GM23338 (cell line): ENCODE measurements around the gene AKAP13. TPM values are rescaled to one million over a fixed set of nuclear protein-coding genes. Genes with fewer than 3 reads are reported as not detected.
A peak's percentile ranks its signal among the peaks of the same experiment; 100 is the strongest.

Experiments
- ATAC-seq: fragments of 200-7000 bp; cut with Tn5 transposase; 3 replicates; pipeline ENCODE4 v1.9.1; 2020
- DNase-seq: peaks from one replicate; pipeline ENCODE4 v3.0.0-alpha.2; 2015; ENCODE audit warnings: low spot score
- H2AFZ ChIP-seq: fragments of 200-600 bp; sonication (generic); 2 replicates; pipeline ENCODE4 v1.8.0; 2016; ENCODE audit warnings: antibody characterized with exemption, mild to moderate bottlenecking, moderate library complexity
- H3F3A ChIP-seq: fragments of 200-600 bp; sonication (generic); replicated peaks from 2 replicates; pipeline ENCODE4 v1.8.0; 2017; ENCODE audit warnings: antibody characterized with exemption, mixed run types, low read depth
- H3K27ac ChIP-seq: fragments of 200-600 bp; sonication (generic); 2 replicates; pipeline ENCODE4 v1.6.1; 2016; ENCODE audit warnings: low read depth
- H3K27me3 ChIP-seq: fragments of 200-600 bp; sonication (generic); 2 replicates; pipeline ENCODE4 v1.8.0; 2016; ENCODE audit warnings: mild to moderate bottlenecking, mixed run types, moderate library complexity; ENCODE audit not compliant: insufficient read depth
- H3K36me3 ChIP-seq: fragments of 200-600 bp; sonication (generic); 2 replicates; pipeline ENCODE4 v1.8.0; 2016; ENCODE audit warnings: mild to moderate bottlenecking; ENCODE audit not compliant: insufficient read depth
- H3K4me1 ChIP-seq: fragments of 200-600 bp; sonication (generic); 2 replicates; pipeline ENCODE4 v1.8.0; 2016; ENCODE audit warnings: mild to moderate bottlenecking, moderate library complexity; ENCODE audit not compliant: insufficient read depth
- H3K4me2 ChIP-seq: fragments of 200-600 bp; sonication (generic); 2 replicates; pipeline ENCODE4 v1.7.1; 2017; ENCODE audit warnings: mixed run types
- H3K4me3 ChIP-seq: fragments of 200-600 bp; sonication (generic); 2 replicates; pipeline ENCODE4 v1.6.1; 2016; ENCODE audit warnings: mixed run types
- H3K79me2 ChIP-seq: fragments of 200-600 bp; sonication (generic); replicated peaks from 2 replicates; pipeline ENCODE4 v1.8.0; 2017; ENCODE audit warnings: mild to moderate bottlenecking; ENCODE audit not compliant: insufficient read depth
- H3K9me2 ChIP-seq: fragments of 200-600 bp; sonication (generic); 2 replicates; pipeline ENCODE4 v1.8.0; 2017; ENCODE audit not compliant: insufficient read depth
- H4K20me1 ChIP-seq: fragments of 200-600 bp; sonication (generic); replicated peaks from 2 replicates; pipeline ENCODE4 v1.8.0; 2017; ENCODE audit warnings: mild to moderate bottlenecking; ENCODE audit not compliant: insufficient read depth
- H3K27ac Mint-ChIP-seq: 2 replicates; pipeline ENCODE4 v1.8.0; 2020; ENCODE audit warnings: inconsistent platforms, mild to moderate bottlenecking, moderate library complexity, mixed read lengths
- H3K27me3 Mint-ChIP-seq: 3 replicates; pipeline ENCODE4 v1.8.0; 2022; ENCODE audit warnings: low read depth, mild to moderate bottlenecking, moderate library complexity, mixed read lengths, inconsistent platforms; ENCODE audit not compliant: insufficient read depth, poor library complexity
- H3K36me3 Mint-ChIP-seq: 3 replicates; pipeline ENCODE4 v1.8.0; 2021; ENCODE audit warnings: low read depth, mild to moderate bottlenecking, inconsistent platforms, moderate library complexity, mixed read lengths
- H3K4me1 Mint-ChIP-seq: 3 replicates; pipeline ENCODE4 v1.8.0; 2020; ENCODE audit warnings: mild to moderate bottlenecking, inconsistent platforms, mixed read lengths
- H3K4me3 Mint-ChIP-seq: 3 replicates; pipeline ENCODE4 v1.8.0; 2021; ENCODE audit warnings: moderate library complexity, mild to moderate bottlenecking, inconsistent platforms, mixed read lengths
- H3K9me3 Mint-ChIP-seq: 3 replicates; pipeline ENCODE4 v1.8.0; 2020; ENCODE audit warnings: moderate library complexity, mild to moderate bottlenecking, inconsistent platforms, mixed read lengths
- CREB1 ChIP-seq: fragments of 250-450 bp; sonication (Bioruptor Pico); IDR thresholded peaks from 2 replicates; pipeline ENCODE4 v1.5.0; 2020; ENCODE audit warnings: low read depth, mild to moderate bottlenecking, moderate library complexity
- EZH2phosphoT487 ChIP-seq: fragments of 200-600 bp; sonication (generic); IDR thresholded peaks from one replicate; pipeline ENCODE4 v1.8.1; 2018; ENCODE audit warnings: antibody characterized with exemption; ENCODE audit not compliant: unreplicated experiment
- NANOG ChIP-seq: IDR thresholded peaks from 2 replicates; pipeline ENCODE4 v1.6.1; 2016; ENCODE audit warnings: antibody characterized with exemption, borderline replicate concordance
- STAT1 ChIP-seq: IDR thresholded peaks from one replicate; pipeline ENCODE4 v1.6.1; 2016; ENCODE audit warnings: antibody characterized with exemption; ENCODE audit not compliant: unreplicated experiment
- ZNF114 ChIP-seq: fragments of 250-450 bp; sonication (Bioruptor Pico); IDR thresholded peaks from 2 replicates; pipeline ENCODE4 v1.5.0; 2020; ENCODE audit warnings: mild to moderate bottlenecking, moderate library complexity
- ZNF331 ChIP-seq: fragments of 250-450 bp; sonication (Bioruptor Pico); IDR thresholded peaks from 2 replicates; pipeline ENCODE4 v1.5.0; 2020; ENCODE audit warnings: low read depth, mild to moderate bottlenecking, moderate library complexity
- polyA plus RNA-seq: library from polyadenylated mRNA; unstranded; fragments of >200 nt; fragmentation: Nextera tagmentation; extraction: Ambion mirVana; gene quantifications from 2 replicates; pipeline ENCODE4 v1.2.1, GENCODE V29; 2016
- total RNA-seq: library from RNA; depleted of rRNA; stranded (reverse); fragments of >200 nt; shearing (Covaris generic); gene quantifications from 2 replicates; pipeline ENCODE4 v1.2.3, GENCODE V29; 2014
- TF ChIP-seq, protein P1 (sequence below), 2 experiments: fragments of 200-600 bp in 1 of 2; sonication (generic) in 1 of 2; conservative IDR thresholded peaks; 2 replicates each; pipeline versions ENCODE4 v1.5.1 to v1.6.1; 2016 to 2017; ENCODE audit warnings: antibody characterized with exemption in 2 of 2, low read depth in 2 of 2, mild to moderate bottlenecking in 2 of 2, moderate library complexity in 1 of 2
- TF ChIP-seq, protein P2 (sequence below): IDR thresholded peaks from one replicate; pipeline ENCODE4 v1.6.1; 2018; ENCODE audit warnings: antibody characterized with exemption; ENCODE audit not compliant: unreplicated experiment
- TF ChIP-seq, protein P3 (sequence below): IDR thresholded peaks from 2 replicates; pipeline ENCODE4 v1.6.1; 2016; ENCODE audit warnings: antibody characterized with exemption
- TF ChIP-seq, protein P4 (sequence below): fragments of 250-450 bp; sonication (Bioruptor Pico); IDR thresholded peaks from 2 replicates; pipeline ENCODE4 v1.5.0; 2020; ENCODE audit warnings: mild to moderate bottlenecking, moderate library complexity

AKAP13 gene
- total and polyA plus RNA-seq, 2 experiments from 2014 or later: 46.2 to 60.7 TPM

DNA sequence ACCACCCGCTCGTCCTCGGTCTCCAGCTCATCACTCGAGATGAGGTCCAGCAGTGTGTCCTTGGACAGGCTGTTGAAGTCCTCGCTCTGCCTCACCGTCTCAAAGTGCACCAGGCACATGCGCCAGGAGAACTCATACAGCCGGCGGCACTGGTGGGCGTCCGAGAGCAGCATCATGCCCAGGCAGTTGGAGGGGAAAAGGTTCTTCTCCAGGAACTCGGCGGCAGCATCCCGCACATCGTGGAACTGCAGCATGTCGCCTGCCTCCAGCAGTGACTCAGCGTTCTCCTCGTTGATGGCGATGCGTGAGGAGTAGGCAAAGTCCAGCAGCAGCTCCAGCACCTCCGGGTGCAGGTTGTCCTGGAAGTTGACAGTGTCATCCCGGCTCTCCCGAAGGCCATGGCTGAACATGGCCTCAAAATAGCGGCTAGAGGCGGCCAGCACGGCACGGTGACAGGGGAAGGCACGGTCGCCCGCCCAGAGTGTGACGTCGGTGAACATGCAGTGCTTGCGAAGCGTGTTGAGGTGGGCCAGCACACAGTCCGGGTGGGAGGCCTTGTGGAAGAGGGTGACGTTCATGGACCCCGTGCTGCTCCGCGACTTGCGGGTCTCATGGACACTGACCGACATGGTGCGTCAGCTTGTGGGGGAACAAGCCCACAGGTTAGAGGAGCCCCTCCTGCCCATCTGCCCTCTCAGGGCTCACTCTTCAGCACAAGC lies 388.9 kb downstream of the AKAP13 start:
- H3F3A ChIP-seq: no peaks in the 10 kb centered on the region
- Mint-ChIP-seq H3K27me3 (peaks cover 2% of the 10 kb centered on the region), H3K4me1 (peaks cover 34% of the 10 kb centered on the region), H3K27ac (peak overlapping the region; percentile 72; the same call in 1 of the 2 replicates), H3K36me3 (peaks cover 19% of the 10 kb centered on the region), H3K9me3 (no peaks in the 10 kb centered on the region), H3K4me3 (no peak overlapping the region)
- ATAC-seq: no peak
- H3K27me3 ChIP-seq: no peaks in the 10 kb centered on the region
- H3K9me2 ChIP-seq: no peaks in the 10 kb centered on the region
- no peak for DNase-seq
- H2AFZ ChIP-seq: no peak overlapping the region
- TF ChIP-seq EZH2phosphoT487 (no peak), STAT1 (no peak), CREB1 (CRISPR knock-in tag) (no peak), ZNF331 (CRISPR knock-in tag) (no peak), ZNF114 (CRISPR knock-in tag) (no peak), NANOG (no peak)
- TF ChIP-seq, protein P1, sequence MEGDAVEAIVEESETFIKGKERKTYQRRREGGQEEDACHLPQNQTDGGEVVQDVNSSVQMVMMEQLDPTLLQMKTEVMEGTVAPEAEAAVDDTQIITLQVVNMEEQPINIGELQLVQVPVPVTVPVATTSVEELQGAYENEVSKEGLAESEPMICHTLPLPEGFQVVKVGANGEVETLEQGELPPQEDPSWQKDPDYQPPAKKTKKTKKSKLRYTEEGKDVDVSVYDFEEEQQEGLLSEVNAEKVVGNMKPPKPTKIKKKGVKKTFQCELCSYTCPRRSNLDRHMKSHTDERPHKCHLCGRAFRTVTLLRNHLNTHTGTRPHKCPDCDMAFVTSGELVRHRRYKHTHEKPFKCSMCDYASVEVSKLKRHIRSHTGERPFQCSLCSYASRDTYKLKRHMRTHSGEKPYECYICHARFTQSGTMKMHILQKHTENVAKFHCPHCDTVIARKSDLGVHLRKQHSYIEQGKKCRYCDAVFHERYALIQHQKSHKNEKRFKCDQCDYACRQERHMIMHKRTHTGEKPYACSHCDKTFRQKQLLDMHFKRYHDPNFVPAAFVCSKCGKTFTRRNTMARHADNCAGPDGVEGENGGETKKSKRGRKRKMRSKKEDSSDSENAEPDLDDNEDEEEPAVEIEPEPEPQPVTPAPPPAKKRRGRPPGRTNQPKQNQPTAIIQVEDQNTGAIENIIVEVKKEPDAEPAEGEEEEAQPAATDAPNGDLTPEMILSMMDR (conservative IDR thresholded peaks at IDR 0.05; ENCODE audit: low read depth in 2 of 2): no peak
- TF ChIP-seq, protein P2, sequence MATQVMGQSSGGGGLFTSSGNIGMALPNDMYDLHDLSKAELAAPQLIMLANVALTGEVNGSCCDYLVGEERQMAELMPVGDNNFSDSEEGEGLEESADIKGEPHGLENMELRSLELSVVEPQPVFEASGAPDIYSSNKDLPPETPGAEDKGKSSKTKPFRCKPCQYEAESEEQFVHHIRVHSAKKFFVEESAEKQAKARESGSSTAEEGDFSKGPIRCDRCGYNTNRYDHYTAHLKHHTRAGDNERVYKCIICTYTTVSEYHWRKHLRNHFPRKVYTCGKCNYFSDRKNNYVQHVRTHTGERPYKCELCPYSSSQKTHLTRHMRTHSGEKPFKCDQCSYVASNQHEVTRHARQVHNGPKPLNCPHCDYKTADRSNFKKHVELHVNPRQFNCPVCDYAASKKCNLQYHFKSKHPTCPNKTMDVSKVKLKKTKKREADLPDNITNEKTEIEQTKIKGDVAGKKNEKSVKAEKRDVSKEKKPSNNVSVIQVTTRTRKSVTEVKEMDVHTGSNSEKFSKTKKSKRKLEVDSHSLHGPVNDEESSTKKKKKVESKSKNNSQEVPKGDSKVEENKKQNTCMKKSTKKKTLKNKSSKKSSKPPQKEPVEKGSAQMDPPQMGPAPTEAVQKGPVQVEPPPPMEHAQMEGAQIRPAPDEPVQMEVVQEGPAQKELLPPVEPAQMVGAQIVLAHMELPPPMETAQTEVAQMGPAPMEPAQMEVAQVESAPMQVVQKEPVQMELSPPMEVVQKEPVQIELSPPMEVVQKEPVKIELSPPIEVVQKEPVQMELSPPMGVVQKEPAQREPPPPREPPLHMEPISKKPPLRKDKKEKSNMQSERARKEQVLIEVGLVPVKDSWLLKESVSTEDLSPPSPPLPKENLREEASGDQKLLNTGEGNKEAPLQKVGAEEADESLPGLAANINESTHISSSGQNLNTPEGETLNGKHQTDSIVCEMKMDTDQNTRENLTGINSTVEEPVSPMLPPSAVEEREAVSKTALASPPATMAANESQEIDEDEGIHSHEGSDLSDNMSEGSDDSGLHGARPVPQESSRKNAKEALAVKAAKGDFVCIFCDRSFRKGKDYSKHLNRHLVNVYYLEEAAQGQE: no peak
- TF ChIP-seq, protein P3, sequence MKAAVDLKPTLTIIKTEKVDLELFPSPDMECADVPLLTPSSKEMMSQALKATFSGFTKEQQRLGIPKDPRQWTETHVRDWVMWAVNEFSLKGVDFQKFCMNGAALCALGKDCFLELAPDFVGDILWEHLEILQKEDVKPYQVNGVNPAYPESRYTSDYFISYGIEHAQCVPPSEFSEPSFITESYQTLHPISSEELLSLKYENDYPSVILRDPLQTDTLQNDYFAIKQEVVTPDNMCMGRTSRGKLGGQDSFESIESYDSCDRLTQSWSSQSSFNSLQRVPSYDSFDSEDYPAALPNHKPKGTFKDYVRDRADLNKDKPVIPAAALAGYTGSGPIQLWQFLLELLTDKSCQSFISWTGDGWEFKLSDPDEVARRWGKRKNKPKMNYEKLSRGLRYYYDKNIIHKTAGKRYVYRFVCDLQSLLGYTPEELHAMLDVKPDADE: no peak
- TF ChIP-seq, protein P4, sequence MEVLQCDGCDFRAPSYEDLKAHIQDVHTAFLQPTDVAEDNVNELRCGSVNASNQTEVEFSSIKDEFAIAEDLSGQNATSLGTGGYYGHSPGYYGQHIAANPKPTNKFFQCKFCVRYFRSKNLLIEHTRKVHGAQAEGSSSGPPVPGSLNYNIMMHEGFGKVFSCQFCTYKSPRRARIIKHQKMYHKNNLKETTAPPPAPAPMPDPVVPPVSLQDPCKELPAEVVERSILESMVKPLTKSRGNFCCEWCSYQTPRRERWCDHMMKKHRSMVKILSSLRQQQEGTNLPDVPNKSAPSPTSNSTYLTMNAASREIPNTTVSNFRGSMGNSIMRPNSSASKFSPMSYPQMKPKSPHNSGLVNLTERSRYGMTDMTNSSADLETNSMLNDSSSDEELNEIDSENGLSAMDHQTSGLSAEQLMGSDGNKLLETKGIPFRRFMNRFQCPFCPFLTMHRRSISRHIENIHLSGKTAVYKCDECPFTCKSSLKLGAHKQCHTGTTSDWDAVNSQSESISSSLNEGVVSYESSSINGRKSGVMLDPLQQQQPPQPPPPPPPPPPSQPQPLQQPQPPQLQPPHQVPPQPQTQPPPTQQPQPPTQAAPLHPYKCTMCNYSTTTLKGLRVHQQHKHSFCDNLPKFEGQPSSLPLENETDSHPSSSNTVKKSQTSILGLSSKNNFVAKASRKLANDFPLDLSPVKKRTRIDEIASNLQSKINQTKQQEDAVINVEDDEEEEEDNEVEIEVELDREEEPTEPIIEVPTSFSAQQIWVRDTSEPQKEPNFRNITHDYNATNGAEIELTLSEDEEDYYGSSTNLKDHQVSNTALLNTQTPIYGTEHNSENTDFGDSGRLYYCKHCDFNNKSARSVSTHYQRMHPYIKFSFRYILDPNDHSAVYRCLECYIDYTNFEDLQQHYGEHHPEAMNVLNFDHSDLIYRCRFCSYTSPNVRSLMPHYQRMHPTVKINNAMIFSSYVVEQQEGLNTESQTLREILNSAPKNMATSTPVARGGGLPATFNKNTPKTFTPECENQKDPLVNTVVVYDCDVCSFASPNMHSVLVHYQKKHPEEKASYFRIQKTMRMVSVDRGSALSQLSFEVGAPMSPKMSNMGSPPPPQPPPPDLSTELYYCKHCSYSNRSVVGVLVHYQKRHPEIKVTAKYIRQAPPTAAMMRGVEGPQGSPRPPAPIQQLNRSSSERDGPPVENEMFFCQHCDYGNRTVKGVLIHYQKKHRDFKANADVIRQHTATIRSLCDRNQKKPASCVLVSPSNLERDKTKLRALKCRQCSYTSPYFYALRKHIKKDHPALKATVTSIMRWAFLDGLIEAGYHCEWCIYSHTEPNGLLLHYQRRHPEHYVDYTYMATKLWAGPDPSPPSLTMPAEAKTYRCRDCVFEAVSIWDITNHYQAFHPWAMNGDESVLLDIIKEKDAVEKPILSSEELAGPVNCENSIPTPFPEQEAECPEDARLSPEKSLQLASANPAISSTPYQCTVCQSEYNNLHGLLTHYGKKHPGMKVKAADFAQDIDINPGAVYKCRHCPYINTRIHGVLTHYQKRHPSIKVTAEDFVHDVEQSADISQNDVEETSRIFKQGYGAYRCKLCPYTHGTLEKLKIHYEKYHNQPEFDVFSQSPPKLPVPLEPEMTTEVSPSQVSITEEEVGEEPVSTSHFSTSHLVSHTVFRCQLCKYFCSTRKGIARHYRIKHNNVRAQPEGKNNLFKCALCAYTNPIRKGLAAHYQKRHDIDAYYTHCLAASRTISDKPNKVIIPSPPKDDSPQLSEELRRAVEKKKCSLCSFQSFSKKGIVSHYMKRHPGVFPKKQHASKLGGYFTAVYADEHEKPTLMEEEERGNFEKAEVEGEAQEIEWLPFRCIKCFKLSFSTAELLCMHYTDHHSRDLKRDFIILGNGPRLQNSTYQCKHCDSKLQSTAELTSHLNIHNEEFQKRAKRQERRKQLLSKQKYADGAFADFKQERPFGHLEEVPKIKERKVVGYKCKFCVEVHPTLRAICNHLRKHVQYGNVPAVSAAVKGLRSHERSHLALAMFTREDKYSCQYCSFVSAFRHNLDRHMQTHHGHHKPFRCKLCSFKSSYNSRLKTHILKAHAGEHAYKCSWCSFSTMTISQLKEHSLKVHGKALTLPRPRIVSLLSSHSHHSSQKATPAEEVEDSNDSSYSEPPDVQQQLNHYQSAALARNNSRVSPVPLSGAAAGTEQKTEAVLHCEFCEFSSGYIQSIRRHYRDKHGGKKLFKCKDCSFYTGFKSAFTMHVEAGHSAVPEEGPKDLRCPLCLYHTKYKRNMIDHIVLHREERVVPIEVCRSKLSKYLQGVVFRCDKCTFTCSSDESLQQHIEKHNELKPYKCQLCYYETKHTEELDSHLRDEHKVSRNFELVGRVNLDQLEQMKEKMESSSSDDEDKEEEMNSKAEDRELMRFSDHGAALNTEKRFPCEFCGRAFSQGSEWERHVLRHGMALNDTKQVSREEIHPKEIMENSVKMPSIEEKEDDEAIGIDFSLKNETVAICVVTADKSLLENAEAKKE (CRISPR knock-in tag): no peak
- no peak overlapping the region for H3K27ac ChIP-seq
- peaks cover 6% of the 10 kb centered on the region; the same call in 1 of the 2 replicates for H4K20me1 ChIP-seq
- no peak overlapping the region for H3K4me3 ChIP-seq
- H3K4me1 ChIP-seq: no peaks in the 10 kb centered on the region; the same call in 1 of the 2 replicates
- H3K79me2 ChIP-seq: peaks cover 89% of the 10 kb centered on the region
- no peak overlapping the region for H3K4me2 ChIP-seq
- no peaks in the 10 kb centered on the region for H3K36me3 ChIP-seq
